WTC11 (cell line): ENCODE results near the gene ARHGAP32. TPM values are rescaled to one million over a fixed set of nuclear protein-coding genes. Genes with fewer than 3 reads are reported as not detected.

Experiments
- ATAC-seq: fragments of 200-7000 bp; cut with Tn5 transposase; 2 replicates; pipeline ENCODE4 v1.10.0; 2021; ENCODE audit warnings: mild to moderate bottlenecking, moderate library complexity
- CTCF ChIA-PET: fragments of 300-600 bp; sonication (Branson Sonifier 250); formaldehyde crosslinking; loops from one replicate; lab custom pipeline; 2021; ENCODE audit warnings: antibody characterized with exemption; lab: Charles Lee
- POLR2A ChIA-PET: fragments of 350-600 bp; sonication (Branson Sonifier 250); formaldehyde crosslinking; loops from one replicate; lab custom pipeline; 2021; ENCODE audit warnings: antibody characterized with exemption; lab: Charles Lee
- DNase-seq: peaks from one replicate; pipeline ENCODE4 v3.0.0; 2021; ENCODE audit warnings: low spot score
- H3K27ac Mint-ChIP-seq: 2 replicates; pipeline ENCODE4 v1.8.0; 2021; ENCODE audit warnings: mixed read lengths
- H3K27me3 Mint-ChIP-seq: 2 replicates; pipeline ENCODE4 v1.8.0; 2021; ENCODE audit warnings: low read depth, mild to moderate bottlenecking, moderate library complexity, mixed read lengths
- H3K36me3 Mint-ChIP-seq: 2 replicates; pipeline ENCODE4 v1.8.0; 2021; ENCODE audit warnings: mixed read lengths
- H3K4me1 Mint-ChIP-seq: 2 replicates; pipeline ENCODE4 v1.8.0; 2022; ENCODE audit warnings: mixed read lengths
- H3K4me3 Mint-ChIP-seq: 2 replicates; pipeline ENCODE4 v1.8.0; 2021; ENCODE audit warnings: mild to moderate bottlenecking, moderate library complexity, mixed read lengths
- H3K9me3 Mint-ChIP-seq: 2 replicates; pipeline ENCODE4 v1.8.0; 2021; ENCODE audit warnings: mixed read lengths
- ARID4B ChIP-seq: sonication (generic); formaldehyde crosslinking; IDR thresholded peaks from 2 replicates; pipeline ENCODE4 v1.8.0; 2023; ENCODE audit warnings: missing genetic modification reagents, mild to moderate bottlenecking, borderline replicate concordance
- ATF2 ChIP-seq: sonication (generic); formaldehyde crosslinking; IDR thresholded peaks from 2 replicates; pipeline ENCODE4 v1.8.1; 2022; ENCODE audit warnings: low read depth, missing genetic modification reagents, borderline replicate concordance
- CREM ChIP-seq: sonication (generic); formaldehyde crosslinking; IDR thresholded peaks from 2 replicates; pipeline ENCODE4 v1.8.1; 2022; ENCODE audit warnings: mild to moderate bottlenecking, missing genetic modification reagents, moderate library complexity
- CTCF ChIP-seq: fragments of 200-600 bp; IDR thresholded peaks from 2 replicates; pipeline ENCODE4 v1.8.0; 2022; ENCODE audit warnings: antibody characterized with exemption
- E2F4 ChIP-seq: sonication (generic); formaldehyde crosslinking; IDR thresholded peaks from 2 replicates; pipeline ENCODE4 v1.8.1; 2022; ENCODE audit warnings: low read depth, mild to moderate bottlenecking, moderate library complexity, missing genetic modification reagents, borderline replicate concordance
- E2F5 ChIP-seq: sonication (generic); formaldehyde crosslinking; IDR thresholded peaks from 2 replicates; pipeline ENCODE4 v1.8.1; 2022; ENCODE audit warnings: mild to moderate bottlenecking, moderate library complexity, missing genetic modification reagents
- GTF2I ChIP-seq: fragments of 250-450 bp; sonication (Bioruptor Pico); conservative IDR thresholded peaks from 2 replicates; pipeline ENCODE4 v1.4.0; 2021; ENCODE audit warnings: mild to moderate bottlenecking
- IRF1 ChIP-seq: sonication (generic); formaldehyde crosslinking; IDR thresholded peaks from 2 replicates; pipeline ENCODE4 v1.8.0; 2023; ENCODE audit warnings: missing genetic modification reagents
- MAX ChIP-seq: sonication (generic); formaldehyde crosslinking; IDR thresholded peaks from 2 replicates; pipeline ENCODE4 v1.8.0; 2022; ENCODE audit warnings: mild to moderate bottlenecking, missing genetic modification reagents
- NR2C2 ChIP-seq: sonication (generic); formaldehyde crosslinking; IDR thresholded peaks from 2 replicates; pipeline ENCODE4 v1.8.0; 2022; ENCODE audit warnings: mild to moderate bottlenecking, missing genetic modification reagents
- SMAD3 ChIP-seq: sonication (generic); formaldehyde crosslinking; IDR thresholded peaks from 2 replicates; pipeline ENCODE4 v1.8.0; 2022; ENCODE audit warnings: missing genetic modification reagents, mild to moderate bottlenecking, borderline replicate concordance
- SP1 ChIP-seq: sonication (generic); formaldehyde crosslinking; conservative IDR thresholded peaks from 2 replicates; pipeline ENCODE4 v1.8.1; 2022; ENCODE audit warnings: missing genetic modification reagents
- TEAD4 ChIP-seq: sonication (generic); formaldehyde crosslinking; IDR thresholded peaks from 2 replicates; pipeline ENCODE4 v1.8.0; 2022; ENCODE audit warnings: mild to moderate bottlenecking, missing genetic modification reagents
- TP53 ChIP-seq: sonication (generic); formaldehyde crosslinking; IDR thresholded peaks from 2 replicates; pipeline ENCODE4 v1.8.1; 2023; ENCODE audit warnings: mild to moderate bottlenecking, missing genetic modification reagents
- USF1 ChIP-seq: sonication (generic); formaldehyde crosslinking; IDR thresholded peaks from 2 replicates; pipeline ENCODE4 v1.8.0; 2022; ENCODE audit warnings: mild to moderate bottlenecking, missing genetic modification reagents
- ZNF219 ChIP-seq: sonication (generic); formaldehyde crosslinking; IDR thresholded peaks from 2 replicates; pipeline ENCODE4 v1.8.0; 2023; ENCODE audit warnings: missing genetic modification reagents, mild to moderate bottlenecking, borderline replicate concordance
- ZNF281 ChIP-seq: sonication (generic); formaldehyde crosslinking; IDR thresholded peaks from 2 replicates; pipeline ENCODE4 v1.8.0; 2023; ENCODE audit warnings: mild to moderate bottlenecking, missing genetic modification reagents
- ZNF425 ChIP-seq: fragments of 250-450 bp; sonication (Bioruptor Pico); conservative IDR thresholded peaks from 2 replicates; pipeline ENCODE4 v1.9.0; 2021; ENCODE audit warnings: mild to moderate bottlenecking
- total RNA-seq: library from RNA; stranded (reverse); gene quantifications from 3 replicates; pipeline ENCODE4 v1.2.3, GENCODE V29; 2021

Gene ARHGAP32
- total RNA-seq, 1 experiment from 2014 or later: 25.6 TPM

- Mint-ChIP-seq H3K9me3 (no peaks in the 10 kb centered on the region), H3K4me3 (no peak overlapping the region), H3K4me1 (peaks cover 12% of the 10 kb centered on the region), H3K36me3 (no peaks in the 10 kb centered on the region), H3K27me3 (no peaks in the 10 kb centered on the region), H3K27ac (peak overlapping the region; percentile 27)
- POLR2A ChIA-PET: no interaction called here
- ATAC-seq: peak; percentile 100
- TF ChIP-seq MAX (no peak), USF1 (CRISPR knock-in tag) (no peak), TP53 (CRISPR knock-in tag) (no peak), E2F4 (CRISPR knock-in tag) (no peak), SP1 (no peak), NR2C2 (no peak), E2F5 (CRISPR knock-in tag) (no peak), TEAD4 (CRISPR knock-in tag) (no peak), ARID4B (no peak), GTF2I (CRISPR knock-in tag) (no peak), CTCF (no peak), SMAD3 (CRISPR knock-in tag) (no peak), ZNF425 (CRISPR knock-in tag) (no peak), ZNF219 (CRISPR knock-in tag) (no peak), CREM (CRISPR knock-in tag) (no peak), IRF1 (CRISPR knock-in tag) (no peak), ZNF281 (CRISPR knock-in tag) (no peak), ATF2 (CRISPR knock-in tag) (no peak)
- CTCF ChIA-PET: interaction anchor here (0.6 to 1.0 kb wide), 4 partner anchors 16 to 852 kb away, joined by 3 read pairs; no protein-coding TSS in a partner anchor
- DNase-seq: peak; percentile 53
These were observed 168.0 kb downstream of the ARHGAP32 start for GRCh38 chr11:129023968-129024676.
